ENCODE data around the gene SLC34A3. TPM values are rescaled to one million over a fixed set of nuclear protein-coding genes. Genes with fewer than 3 reads are reported as not detected.

The SLC34A3 gene
- total RNA-seq, 1 experiment from 2014 or later: not detected

- H3K36me3 ChIP-seq: peaks cover 3% of the 10 kb centered on the region; the same call in 1 of the 2 replicates
- no peak for DNase-seq (ENCODE audit: low read depth in 1 of 2, low spot score in 2 of 2)
- H3K4me1 ChIP-seq (replicated peaks): peaks cover 19% of the 10 kb centered on the region
Observed at GRCh38 chr9:137225699-137226331, 4.9 kb upstream of the SLC34A3 start.

GRCh38 chr9:137226338-137227053, 4.2 kb upstream of the SLC34A3 start:
- H3K36me3 ChIP-seq: peaks cover 3% of the 10 kb centered on the region; the same call in 1 of the 2 replicates
- H3K27ac ChIP-seq: no peak overlapping the region
- peaks cover 19% of the 10 kb centered on the region for H3K4me1 ChIP-seq (replicated peaks)
- DNase-seq (ENCODE audit: low read depth in 1 of 2, low spot score in 2 of 2): no peak
- H3K4me3 ChIP-seq: no peak overlapping the region
- peaks cover 13% of the 10 kb centered on the region; the same call in 1 of the 2 replicates for H3K27me3 ChIP-seq (replicated peaks)
- no peaks in the 10 kb centered on the region for H3K9me3 ChIP-seq (replicated peaks)

More at GRCh38 chr9:137225699-137226331, 4.9 kb upstream of the SLC34A3 start:
- H3K9me3 ChIP-seq (replicated peaks): no peaks in the 10 kb centered on the region
- no peak overlapping the region for H3K4me3 ChIP-seq
- no peak overlapping the region for H3K27ac ChIP-seq
- peaks cover 11% of the 10 kb centered on the region; the same call in 1 of the 2 replicates for H3K27me3 ChIP-seq (replicated peaks)

- DNase-seq (ENCODE audit: low read depth in 1 of 2, low spot score in 2 of 2): peak; percentile 55 to 74
- Histone ChIP-seq H3K4me1 (replicated peaks) (peaks cover 19% of the 10 kb centered on the region), H3K9me3 (replicated peaks) (no peaks in the 10 kb centered on the region), H3K27ac (no peak within 1 kb of the TSS), H3K27me3 (replicated peaks) (peaks cover 20% of the 10 kb centered on the region; the same call in 1 of the 2 replicates), H3K36me3 (peaks cover 3% of the 10 kb centered on the region; the same call in 1 of the 2 replicates), H3K4me3 (no peak within 1 kb of the TSS)
Observed at GRCh38 chr9:137227054-137227852, 3.4 kb upstream of the SLC34A3 start, which contains the start of gene RNF224. RNF224 (plus strand) TSS chr9:137227502; CDS start chr9:137228336, 834 bp downstream.

GRCh38 chr9:137227853-137228505, 2.7 kb upstream of the SLC34A3 start:
- no peak for DNase-seq (ENCODE audit: low read depth in 1 of 2, low spot score in 2 of 2)
- Histone ChIP-seq H3K36me3 (peaks cover 3% of the 10 kb centered on the region; the same call in 1 of the 2 replicates), H3K27me3 (replicated peaks) (peaks cover 28% of the 10 kb centered on the region), H3K4me1 (replicated peaks) (peaks cover 14% of the 10 kb centered on the region), H3K9me3 (replicated peaks) (no peaks in the 10 kb centered on the region), H3K4me3 (no peak overlapping the region), H3K27ac (no peak overlapping the region)

- Histone ChIP-seq H3K4me3 (no peak overlapping the region), H3K9me3 (replicated peaks) (no peaks in the 10 kb centered on the region), H3K27me3 (replicated peaks) (peaks cover 32% of the 10 kb centered on the region), H3K27ac (no peak overlapping the region), H3K36me3 (peaks cover 2% of the 10 kb centered on the region; the same call in 1 of the 2 replicates), H3K4me1 (replicated peaks) (peaks cover 12% of the 10 kb centered on the region)
- DNase-seq (ENCODE audit: low read depth in 1 of 2, low spot score in 2 of 2): no peak
Observed at GRCh38 chr9:137228506-137228967, 2.2 kb upstream of the SLC34A3 start.

GRCh38 chr9:137228968-137229896, 1.5 kb upstream of the SLC34A3 start:
- Histone ChIP-seq H3K4me3 (no peak overlapping the region), H3K27me3 (replicated peaks) (peaks cover 35% of the 10 kb centered on the region), H3K36me3 (no peaks in the 10 kb centered on the region), H3K27ac (no peak overlapping the region), H3K9me3 (replicated peaks) (no peaks in the 10 kb centered on the region), H3K4me1 (replicated peaks) (peaks cover 6% of the 10 kb centered on the region)
- no peak for DNase-seq (ENCODE audit: low read depth in 1 of 2, low spot score in 2 of 2)

GRCh38 chr9:137229903-137230704, 597 bp upstream of the SLC34A3 start:
- Histone ChIP-seq H3K27me3 (replicated peaks) (peaks cover 39% of the 10 kb centered on the region), H3K4me1 (replicated peaks) (peaks cover 5% of the 10 kb centered on the region), H3K9me3 (replicated peaks) (no peaks in the 10 kb centered on the region), H3K27ac (no peak overlapping the region), H3K36me3 (no peaks in the 10 kb centered on the region), H3K4me3 (no peak overlapping the region)
- no peak for DNase-seq (ENCODE audit: low read depth in 1 of 2, low spot score in 2 of 2)

GRCh38 chr9:137231372-137232039, 805 bp downstream of the SLC34A3 start:
- DNase-seq (ENCODE audit: low read depth in 1 of 2, low spot score in 2 of 2): no peak
- Histone ChIP-seq H3K27ac (no peak overlapping the region), H3K36me3 (no peaks in the 10 kb centered on the region), H3K4me3 (no peak overlapping the region), H3K9me3 (replicated peaks) (no peaks in the 10 kb centered on the region), H3K4me1 (replicated peaks) (peaks cover 8% of the 10 kb centered on the region), H3K27me3 (replicated peaks) (peaks cover 39% of the 10 kb centered on the region)

- no peaks in the 10 kb centered on the region for H3K9me3 ChIP-seq (replicated peaks)
- no peak overlapping the region for H3K4me3 ChIP-seq
- peaks cover 39% of the 10 kb centered on the region for H3K27me3 ChIP-seq (replicated peaks)
- DNase-seq (ENCODE audit: low read depth in 1 of 2, low spot score in 2 of 2): no peak
- H3K4me1 ChIP-seq (replicated peaks): peaks cover 12% of the 10 kb centered on the region
- no peak overlapping the region for H3K27ac ChIP-seq
- no peaks in the 10 kb centered on the region for H3K36me3 ChIP-seq
Observed at GRCh38 chr9:137232101-137232500, 1.4 kb downstream of the SLC34A3 start.

GRCh38 chr9:137232510-137232909, 1.8 kb downstream of the SLC34A3 start:
- H3K4me1 ChIP-seq (replicated peaks): peaks cover 8% of the 10 kb centered on the region
- H3K9me3 ChIP-seq (replicated peaks): no peaks in the 10 kb centered on the region
- DNase-seq (ENCODE audit: low read depth in 1 of 2, low spot score in 2 of 2): no peak
- H3K27me3 ChIP-seq (replicated peaks): peaks cover 39% of the 10 kb centered on the region
- H3K27ac ChIP-seq: no peak overlapping the region
- no peak overlapping the region for H3K4me3 ChIP-seq
- no peaks in the 10 kb centered on the region for H3K36me3 ChIP-seq

GRCh38 chr9:137233143-137233980, 2.7 kb downstream of the SLC34A3 start:
- no peaks in the 10 kb centered on the region for H3K36me3 ChIP-seq
- H3K4me3 ChIP-seq: no peak overlapping the region
- DNase-seq (ENCODE audit: low read depth in 1 of 2, low spot score in 2 of 2): no peak
- H3K27me3 ChIP-seq (replicated peaks): peaks cover 39% of the 10 kb centered on the region
- peaks cover 7% of the 10 kb centered on the region for H3K4me1 ChIP-seq (replicated peaks)
- no peaks in the 10 kb centered on the region for H3K9me3 ChIP-seq (replicated peaks)
- no peak overlapping the region for H3K27ac ChIP-seq

Measured in SJSA1 (cell line).